Lower leg skin (tissue), 3 donors: ENCODE results near the gene PRRT4.

ENCODE experiments used
- CTCF ChIP-seq, 3 donors: fragments of 450-650 bp; IDR thresholded peaks; one replicate each; pipeline ENCODE4 v1.5.1; 2016; ENCODE audit warnings: antibody characterized with exemption in 3 of 3, mild to moderate bottlenecking in 3 of 3, moderate library complexity in 2 of 3
- POLR2A ChIP-seq, 2 donors: fragments of 450-650 bp; IDR thresholded peaks; one replicate each; pipeline ENCODE4 v1.6.1; 2016 to 2017; ENCODE audit warnings: antibody characterized with exemption in 2 of 2, mild to moderate bottlenecking in 1 of 2, moderate library complexity in 1 of 2

DNA sequence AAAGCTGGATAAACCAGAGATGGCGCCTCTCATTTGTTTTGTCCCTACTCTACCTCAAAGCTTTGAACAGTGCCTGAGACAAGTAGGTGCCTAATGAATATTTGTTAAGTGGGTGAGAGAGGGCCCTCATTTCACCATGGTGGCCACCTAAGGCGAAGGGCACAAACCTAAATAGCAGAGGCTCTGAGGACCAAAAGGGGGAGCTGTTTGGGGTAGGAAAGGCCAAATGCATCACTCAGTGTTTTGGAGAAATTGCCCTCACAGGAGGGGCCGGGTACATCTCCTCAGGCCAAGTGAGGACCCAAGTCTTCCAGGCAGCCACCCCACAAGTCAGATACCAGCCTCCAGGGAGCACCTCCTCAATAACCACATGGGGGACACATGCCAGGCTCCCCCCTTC is 34.3 kb upstream of the PRRT4 start:
- TF ChIP-seq CTCF (IDR thresholded peaks at IDR 0.05) (no peak), POLR2A (IDR thresholded peaks at IDR 0.05) (no peak)
